A549 (cell line): ENCODE results near the gene CCDC188.

Source experiments
- CTCF ChIP-seq: fragments of >200 bp; sonication (Bioruptor Twin); formaldehyde crosslinking; IDR thresholded peaks from 3 replicates; pipeline ENCODE4 v1.5.1; 2016
- EHMT2 ChIP-seq: fragments of 200-600 bp; sonication (generic); IDR thresholded peaks from 2 replicates; pipeline ENCODE4 v1.6.1; 2016; ENCODE audit warnings: antibody characterized with exemption, low read depth, mild to moderate bottlenecking, moderate library complexity
- HES2 ChIP-seq: fragments of >200 bp; sonication (Bioruptor Twin); formaldehyde crosslinking; IDR thresholded peaks from 2 replicates; pipeline ENCODE4 v1.6.1; 2016
- JUN ChIP-seq, 2 experiments: fragments of >200 bp; sonication (Bioruptor Twin); formaldehyde crosslinking; IDR thresholded peaks; 2 replicates in 1 of 2; 3 replicates in 1 of 2; pipeline ENCODE4 v1.6.1; 2016 to 2017
- NFE2L2 ChIP-seq: fragments of 150-350 bp; conservative IDR thresholded peaks from 2 replicates; pipeline ENCODE4 v1.6.1; 2014; ENCODE audit warnings: low read length
- NPAS2 ChIP-seq: fragments of 250-450 bp; sonication (Bioruptor Pico); IDR thresholded peaks from 2 replicates; pipeline ENCODE4 v1.8.0; 2022; ENCODE audit warnings: mild to moderate bottlenecking, moderate library complexity, borderline replicate concordance
- SMC3 ChIP-seq: fragments of >200 bp; sonication (Bioruptor Twin); formaldehyde crosslinking; IDR thresholded peaks from 3 replicates; pipeline ENCODE4 v1.6.1; 2018; ENCODE audit warnings: inconsistent platforms

DNA sequence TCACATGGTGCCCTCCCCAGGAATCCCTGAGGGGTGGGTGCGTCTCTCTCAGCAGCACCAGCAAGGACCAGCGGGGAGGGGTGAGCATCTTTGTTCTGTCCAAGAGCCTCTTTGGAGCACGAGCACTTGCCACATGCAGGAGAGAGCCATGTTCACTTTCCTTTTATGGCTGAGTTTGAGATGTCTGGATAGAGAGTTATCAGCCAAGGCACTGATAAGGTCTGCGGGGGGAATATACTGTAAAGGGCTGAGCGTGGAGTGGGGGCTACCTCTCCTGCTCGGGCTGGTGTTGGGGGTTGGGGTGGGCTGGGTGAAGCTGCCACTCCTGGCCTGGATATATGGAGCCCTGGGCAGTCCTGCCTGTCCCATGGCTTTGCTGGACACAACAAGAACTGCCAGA is 34.9 kb upstream of the CCDC188 start:
- no peak for TF ChIP-seq NFE2L2
- TF ChIP-seq CTCF = no peak
- TF ChIP-seq NPAS2 (CRISPR knock-in tag) = no peak
- TF ChIP-seq HES2 = no peak
- no peak for TF ChIP-seq EHMT2
- TF ChIP-seq JUN (IDR thresholded peaks at IDR 0.05) = no peak
- no peak for TF ChIP-seq SMC3
